Tibial artery (tissue), 4 donors: ENCODE data around the gene BRI3BP.
"Not testable (repeated sequence)": the region's sequence is repeated elsewhere in the genome, so short reads cannot be mapped to it uniquely, and the experiment has no call there.

ENCODE experiments used
- DNase-seq, 2 donors: peaks; one replicate each; pipeline ENCODE4 v3.0.0-alpha.2; 2019
- H3K27ac ChIP-seq, 2 donors: fragments of 200-600 bp; sonication (generic) in 1 of 2; 1 replicate in 1 of 2; 2 replicates in 1 of 2; pipeline ENCODE4 v1.5.1; 2018 to 2019; ENCODE audit warnings: mild to moderate bottlenecking in 1 of 2
- H3K27me3 ChIP-seq, 2 donors: fragments of 200-600 bp; sonication (generic) in 1 of 2; one replicate each; pipeline versions ENCODE4 v1.5.1 to v1.6.0; 2016 to 2019
- H3K36me3 ChIP-seq, 3 donors: fragments of 200-600 bp; sonication (generic) in 2 of 3; one replicate each; pipeline ENCODE4 v1.5.1; 2016 to 2019; ENCODE audit warnings: mild to moderate bottlenecking in 2 of 3
- H3K4me1 ChIP-seq, 4 donors: fragments of 200-600 bp; sonication (generic) in 2 of 4; 1 replicate in 3 of 4; 2 replicates in 1 of 4; pipeline ENCODE4 v1.5.1; 2016 to 2019
- H3K4me3 ChIP-seq, 2 donors: fragments of 200-600 bp; sonication (generic) in 1 of 2; 1 replicate in 1 of 2; 2 replicates in 1 of 2; pipeline ENCODE4 v1.5.1; 2018 to 2019; ENCODE audit warnings: mild to moderate bottlenecking in 2 of 2
- H3K9me3 ChIP-seq, 3 donors: fragments of 200-600 bp; sonication (generic) in 1 of 3; one replicate each; pipeline ENCODE4 v1.5.1; 2016 to 2019
- intact Hi-C: fragments of 100-400 bp; cut with DNase I; formaldehyde crosslinking; loops from one replicate; pipeline ENCODE4 v1.15.0; 2023; ENCODE audit warnings: low total_unique reads
- TF ChIP-seq, protein P1 (sequence below), 2 experiments: fragments of 200-600 bp in 1 of 2; fragments of 450-650 bp in 1 of 2; IDR thresholded peaks; one replicate each; pipeline ENCODE4 v1.5.1; 2017 to 2019; ENCODE audit warnings: antibody characterized with exemption in 2 of 2, mild to moderate bottlenecking in 1 of 2, moderate library complexity in 1 of 2

BRI3BP gene

DNA sequence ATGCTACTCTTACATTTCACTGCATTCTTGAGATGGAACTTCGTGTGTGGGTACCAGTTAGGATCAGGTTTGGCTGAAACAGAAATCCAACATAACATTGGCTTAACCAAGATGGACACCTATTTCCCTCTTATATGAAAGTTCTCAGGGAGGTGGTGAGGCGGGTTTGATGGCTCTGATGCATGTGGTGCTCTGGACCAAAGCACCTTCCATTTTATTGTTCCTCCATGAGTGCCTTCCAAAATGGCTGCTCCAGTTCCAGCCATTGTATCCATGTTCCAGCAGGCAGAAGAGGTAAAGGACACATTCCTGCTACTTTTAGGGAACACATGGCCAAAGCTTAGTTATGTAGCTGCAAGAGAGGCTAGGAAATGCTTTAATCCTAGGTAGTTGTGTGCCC is 29.6 kb downstream of the BRI3BP start:
- Histone ChIP-seq H3K4me1 (no peaks in the 10 kb centered on the region), H3K27me3 (no peaks in the 10 kb centered on the region), H3K9me3 (no peaks in the 10 kb centered on the region), H3K4me3 (no peak overlapping the region), H3K27ac (no peak overlapping the region), H3K36me3 (peaks cover 0 to 6% (median 5%) of the 10 kb centered on the region in 3 donors)
- TF ChIP-seq, protein P1, sequence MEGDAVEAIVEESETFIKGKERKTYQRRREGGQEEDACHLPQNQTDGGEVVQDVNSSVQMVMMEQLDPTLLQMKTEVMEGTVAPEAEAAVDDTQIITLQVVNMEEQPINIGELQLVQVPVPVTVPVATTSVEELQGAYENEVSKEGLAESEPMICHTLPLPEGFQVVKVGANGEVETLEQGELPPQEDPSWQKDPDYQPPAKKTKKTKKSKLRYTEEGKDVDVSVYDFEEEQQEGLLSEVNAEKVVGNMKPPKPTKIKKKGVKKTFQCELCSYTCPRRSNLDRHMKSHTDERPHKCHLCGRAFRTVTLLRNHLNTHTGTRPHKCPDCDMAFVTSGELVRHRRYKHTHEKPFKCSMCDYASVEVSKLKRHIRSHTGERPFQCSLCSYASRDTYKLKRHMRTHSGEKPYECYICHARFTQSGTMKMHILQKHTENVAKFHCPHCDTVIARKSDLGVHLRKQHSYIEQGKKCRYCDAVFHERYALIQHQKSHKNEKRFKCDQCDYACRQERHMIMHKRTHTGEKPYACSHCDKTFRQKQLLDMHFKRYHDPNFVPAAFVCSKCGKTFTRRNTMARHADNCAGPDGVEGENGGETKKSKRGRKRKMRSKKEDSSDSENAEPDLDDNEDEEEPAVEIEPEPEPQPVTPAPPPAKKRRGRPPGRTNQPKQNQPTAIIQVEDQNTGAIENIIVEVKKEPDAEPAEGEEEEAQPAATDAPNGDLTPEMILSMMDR (IDR thresholded peaks at IDR 0.05): no peak
- intact Hi-C loops: no loop called here
- DNase-seq: no peak

DNA sequence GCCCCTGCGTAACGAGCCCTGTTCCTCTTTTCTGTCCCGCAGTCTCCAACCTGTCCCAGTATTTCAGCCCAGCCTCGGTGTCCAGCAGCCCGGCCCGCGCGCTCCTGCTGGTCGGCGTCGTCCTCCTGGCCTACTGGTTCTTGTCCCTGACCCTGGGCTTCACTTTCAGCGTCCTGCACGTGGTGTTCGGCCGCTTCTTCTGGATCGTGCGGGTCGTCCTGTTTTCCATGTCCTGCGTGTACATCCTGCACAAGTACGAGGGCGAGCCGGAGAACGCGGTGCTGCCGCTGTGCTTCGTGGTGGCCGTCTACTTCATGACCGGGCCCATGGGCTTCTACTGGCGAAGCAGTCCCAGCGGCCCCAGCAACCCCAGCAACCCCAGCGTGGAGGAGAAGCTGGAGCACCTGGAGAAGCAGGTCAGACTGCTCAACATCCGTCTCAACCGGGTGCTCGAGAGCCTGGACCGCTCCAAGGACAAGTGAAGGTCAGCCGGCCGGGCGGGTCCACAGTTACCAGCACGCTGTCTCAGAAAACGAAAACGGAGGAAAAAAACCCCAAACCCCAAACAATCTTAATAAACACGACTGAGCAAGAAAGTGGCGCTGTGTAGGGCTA is 31.6 kb downstream of the BRI3BP start:
- intact Hi-C loops: no loop called here
- H3K27ac ChIP-seq: no peak overlapping the region
- H3K36me3 ChIP-seq: peaks cover 0 to 6% (median 5%) of the 10 kb centered on the region in 3 donors
- H3K27me3 ChIP-seq: no peaks in the 10 kb centered on the region
- H3K9me3 ChIP-seq: no peaks in the 10 kb centered on the region
- DNase-seq: no peak
- TF ChIP-seq, protein P1 (IDR thresholded peaks at IDR 0.05): no peak
- no peak overlapping the region for H3K4me3 ChIP-seq
- no peaks in the 10 kb centered on the region for H3K4me1 ChIP-seq

DNA sequence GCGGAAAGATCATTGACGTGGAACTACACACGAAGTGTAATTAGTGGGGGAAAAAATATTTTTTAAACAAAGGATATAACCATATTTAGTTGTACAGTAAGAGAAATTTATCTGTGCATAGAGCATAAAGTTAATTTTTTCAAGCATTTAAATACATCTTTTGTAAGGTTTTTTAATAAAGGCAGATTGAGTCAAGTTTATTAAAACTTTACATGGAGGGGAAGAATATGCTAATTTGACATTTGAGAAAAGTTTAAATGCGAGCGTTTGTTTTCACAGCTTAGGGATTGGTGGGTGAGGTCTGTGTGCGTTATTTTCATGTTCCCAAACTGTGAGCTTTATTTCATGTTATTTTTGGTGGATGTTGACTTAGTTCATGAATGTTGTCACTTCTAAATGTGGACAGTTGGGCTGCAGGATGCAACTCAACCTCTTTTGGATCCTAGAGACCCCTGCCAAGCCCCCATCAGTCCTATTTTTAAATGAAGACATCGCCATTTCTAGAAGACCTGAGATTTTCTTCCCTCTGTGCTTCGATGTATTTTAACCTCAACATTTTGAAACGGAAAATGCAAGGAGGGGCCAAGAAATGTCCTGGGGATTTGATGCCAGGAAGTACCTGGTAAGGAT is 32.3 kb downstream of the BRI3BP start:
- Histone ChIP-seq H3K9me3 (no peaks in the 10 kb centered on the region), H3K4me1 (no peaks in the 10 kb centered on the region), H3K27ac (no peak overlapping the region), H3K27me3 (no peaks in the 10 kb centered on the region), H3K4me3 (no peak overlapping the region), H3K36me3 (peaks cover 0 to 6% (median 5%) of the 10 kb centered on the region in 3 donors)
- DNase-seq: no peak
- TF ChIP-seq, protein P1 (IDR thresholded peaks at IDR 0.05): no peak
- intact Hi-C loops: no loop called here

DNA sequence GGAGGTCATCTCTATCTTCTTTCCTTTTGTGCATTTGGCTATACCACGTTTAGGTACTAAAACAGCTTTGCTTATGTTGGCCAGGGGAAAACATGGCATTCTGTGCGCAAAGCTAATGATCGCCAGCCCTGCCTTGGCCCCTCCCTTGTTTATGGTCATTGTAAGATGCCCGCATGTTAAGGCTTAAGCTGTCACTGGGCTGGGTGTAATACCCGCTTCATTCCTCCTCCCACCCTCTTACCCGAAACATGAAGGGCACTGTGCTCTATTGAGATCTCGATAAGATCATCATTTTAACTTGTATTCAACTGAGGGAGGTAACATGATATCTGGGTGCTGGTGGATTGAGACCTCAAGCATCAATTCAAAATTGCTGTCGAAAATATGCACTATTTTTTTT is 34.7 kb downstream of the BRI3BP start:
- H3K9me3 ChIP-seq: no peaks in the 10 kb centered on the region
- peaks cover 0 to 6% (median 4%) of the 10 kb centered on the region in 3 donors for H3K36me3 ChIP-seq
- no peak for DNase-seq
- H3K27me3 ChIP-seq: no peaks in the 10 kb centered on the region
- intact Hi-C loops: no loop called here
- no peak overlapping the region for H3K27ac ChIP-seq
- no peaks in the 10 kb centered on the region for H3K4me1 ChIP-seq
- no peak overlapping the region for H3K4me3 ChIP-seq
- TF ChIP-seq, protein P1 (IDR thresholded peaks at IDR 0.05): no peak

DNA sequence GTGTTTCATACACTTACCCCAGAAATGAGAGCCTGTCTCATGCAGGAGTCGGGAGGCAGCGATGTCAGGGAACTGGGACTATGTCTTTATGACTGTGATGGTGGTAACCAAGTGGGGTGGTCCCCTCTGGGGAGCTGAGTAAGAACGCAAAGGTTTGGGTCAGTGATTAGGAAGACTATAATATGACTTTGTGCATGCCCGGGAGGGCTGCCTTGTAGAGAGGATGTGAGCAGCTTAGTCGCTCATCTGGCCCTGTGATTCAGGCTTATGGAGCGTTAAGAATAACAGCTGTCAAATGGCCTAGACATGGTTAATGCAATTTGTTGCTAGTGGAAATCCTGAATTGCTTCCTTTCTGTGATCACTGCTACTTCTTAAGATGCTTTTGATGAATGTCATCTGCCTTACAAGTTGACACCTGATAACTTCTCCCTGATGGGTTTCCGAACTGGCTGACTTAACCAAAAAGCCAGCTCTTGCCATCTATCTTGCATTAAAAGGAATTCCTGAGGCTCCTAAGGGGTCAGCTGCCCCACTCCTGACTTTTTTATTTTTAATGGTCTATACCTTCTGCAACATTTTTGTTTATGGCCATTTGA is 36.4 kb downstream of the BRI3BP start:
- H3K36me3 ChIP-seq: peaks cover 0 to 5% (median 0%) of the 10 kb centered on the region in 3 donors
- TF ChIP-seq, protein P1 (IDR thresholded peaks at IDR 0.05): no peak
- peaks cover 0 to 3% (median 0%) of the 10 kb centered on the region in 3 donors for H3K9me3 ChIP-seq
- no peak for DNase-seq
- H3K27me3 ChIP-seq: no peaks in the 10 kb centered on the region
- H3K4me1 ChIP-seq: no peaks in the 10 kb centered on the region
- intact Hi-C loops: no loop called here
- H3K4me3 ChIP-seq: no peak overlapping the region
- no peak overlapping the region for H3K27ac ChIP-seq

DNA sequence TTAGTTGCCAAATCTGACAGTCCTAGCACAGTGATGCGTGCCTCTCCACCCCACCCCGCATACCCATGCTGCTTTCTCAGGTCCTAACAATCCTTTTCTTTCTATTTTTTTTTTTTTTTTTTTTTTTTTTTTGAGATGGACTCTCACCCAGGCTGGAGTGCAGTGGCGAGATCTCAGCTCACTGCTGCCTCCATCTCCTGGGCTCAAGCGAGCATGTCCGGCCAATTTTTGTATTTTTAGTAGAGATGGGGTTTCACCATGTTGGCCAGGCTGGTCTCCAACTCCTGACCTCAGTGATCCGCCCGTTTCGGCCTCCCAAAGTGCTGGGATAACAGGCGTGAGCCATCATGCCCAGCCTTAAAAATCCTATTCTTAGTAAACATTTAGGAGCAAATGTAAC is 38.0 kb downstream of the BRI3BP start:
- H3K4me3 ChIP-seq, H3K9me3 ChIP-seq, intact Hi-C loops, H3K27ac ChIP-seq, H3K27me3 ChIP-seq, H3K4me1 ChIP-seq, DNase-seq, H3K36me3 ChIP-seq: not testable (repeated sequence)
